Breast epithelium (tissue), 3 donors: ENCODE data around the gene MYH10.

Experiments used
- CTCF ChIP-seq, 3 donors: fragments of 450-650 bp; IDR thresholded peaks; one replicate each; pipeline ENCODE4 v1.5.1; 2016 to 2017; ENCODE audit warnings: antibody characterized with exemption in 3 of 3, mild to moderate bottlenecking in 3 of 3, moderate library complexity in 3 of 3
- POLR2AphosphoS5 ChIP-seq, 3 donors: sonication (generic); formaldehyde crosslinking; IDR thresholded peaks; one replicate each; pipeline ENCODE4 v1.6.1; 2017; ENCODE audit warnings: antibody characterized with exemption in 3 of 3

DNA sequence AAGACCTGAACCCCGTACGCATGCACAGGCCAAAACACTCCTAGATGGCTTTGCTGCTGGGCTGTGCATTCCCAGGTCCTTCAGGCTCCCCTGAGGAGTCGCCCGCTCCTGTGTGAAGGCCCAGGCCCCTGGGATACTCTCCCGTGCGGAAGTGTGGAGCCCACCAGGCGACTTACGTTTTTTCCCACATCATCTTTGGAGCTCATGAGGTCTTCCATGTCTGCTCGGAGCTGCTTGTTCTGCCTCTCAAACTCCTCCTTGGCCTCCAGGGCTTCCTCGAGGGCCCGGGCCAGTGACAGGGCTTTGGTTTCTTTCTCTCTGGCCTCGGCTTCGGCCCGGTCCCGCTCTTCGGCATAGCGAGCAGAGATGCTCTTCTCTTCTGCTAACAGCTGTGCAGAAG lies 138.4 kb downstream of the MYH10 start:
- no peak for TF ChIP-seq CTCF (IDR thresholded peaks at IDR 0.05)
- no peak for TF ChIP-seq POLR2AphosphoS5 (IDR thresholded peaks at IDR 0.05)
